HFFc6 (cell line): ENCODE measurements around the gene AMIGO1. TPM values are rescaled to one million over a fixed set of nuclear protein-coding genes. Genes with fewer than 3 reads are reported as not detected.

ENCODE experiments used
- DNase-seq: peaks from one replicate; pipeline ENCODE4 v3.0.0-alpha.2; 2018
- H3K27ac Mint-ChIP-seq: 2 replicates; pipeline ENCODE4 v1.8.0; 2020; ENCODE audit warnings: mild to moderate bottlenecking, mixed read lengths
- H3K27me3 Mint-ChIP-seq: 2 replicates; pipeline ENCODE4 v1.8.0; 2021; ENCODE audit warnings: mild to moderate bottlenecking, moderate library complexity, mixed read lengths; ENCODE audit not compliant: insufficient read depth
- H3K36me3 Mint-ChIP-seq: 2 replicates; pipeline ENCODE4 v1.8.0; 2021; ENCODE audit warnings: low read depth, mixed read lengths
- H3K4me1 Mint-ChIP-seq: 2 replicates; pipeline ENCODE4 v1.8.0; 2020; ENCODE audit warnings: low read depth, mixed read lengths
- H3K4me3 Mint-ChIP-seq: 2 replicates; pipeline ENCODE4 v1.8.0; 2020; ENCODE audit warnings: mild to moderate bottlenecking, moderate library complexity, mixed read lengths
- H3K9me3 Mint-ChIP-seq: 2 replicates; pipeline ENCODE4 v1.8.0; 2020; ENCODE audit warnings: mild to moderate bottlenecking, mixed read lengths
- CTCF ChIP-seq: fragments of 200-600 bp; sonication (generic); IDR thresholded peaks from 2 replicates; pipeline ENCODE4 v1.5.0; 2021; ENCODE audit warnings: antibody characterized with exemption, mild to moderate bottlenecking
- total RNA-seq, 6 experiments: library from RNA; stranded (reverse); fragmentation: NEBNext Ultra II Directional; extraction: Animal tissue kit (Norgen Biotek cat#: 25700); gene quantifications; 2 replicates in 1 of 6; 3 replicates in 5 of 6; pipeline ENCODE4 v1.2.3, GENCODE V29; 2021

The AMIGO1 gene
- total RNA-seq, 6 experiments from 2014 or later: 3.0 to 8.3 (median 4.3) TPM

GRCh38 chr1:109483672-109484518 lies 25.6 kb downstream of the AMIGO1 start, which contains the start of gene ATXN7L2:
ATXN7L2 (plus strand) TSS chr1:109483905; CDS start chr1:109483954, 49 bp downstream.
- DNase-seq: peak; percentile 87
- Mint-ChIP-seq H3K27me3 (peaks cover 5% of the 10 kb centered on the region), H3K4me3 (peak within 1 kb of the TSS; percentile 97), H3K27ac (peak within 1 kb of the TSS; percentile 70), H3K36me3 (peaks cover 14% of the 10 kb centered on the region; the same call in 1 of the 2 replicates), H3K4me1 (peaks cover 22% of the 10 kb centered on the region), H3K9me3 (no peaks in the 10 kb centered on the region)
- TF ChIP-seq CTCF: no peak

- peak overlapping the region; percentile 97 for H3K4me3 Mint-ChIP-seq
- H3K9me3 Mint-ChIP-seq: no peaks in the 10 kb centered on the region
- H3K27me3 Mint-ChIP-seq: peaks cover 5% of the 10 kb centered on the region
- peaks cover 14% of the 10 kb centered on the region; the same call in 1 of the 2 replicates for H3K36me3 Mint-ChIP-seq
- H3K4me1 Mint-ChIP-seq: peaks cover 22% of the 10 kb centered on the region
- H3K27ac Mint-ChIP-seq: no peak overlapping the region
- DNase-seq: no peak
- peak; percentile 21 for TF ChIP-seq CTCF
Observed at GRCh38 chr1:109482791-109483671, 26.5 kb downstream of the AMIGO1 start.

- H3K27me3 Mint-ChIP-seq: peaks cover 5% of the 10 kb centered on the region
Observed at GRCh38 chr1:109482242-109482641, 27.3 kb downstream of the AMIGO1 start.

GRCh38 chr1:109481646-109482045 lies 27.9 kb downstream of the AMIGO1 start:
- DNase-seq: no peak

More at GRCh38 chr1:109482242-109482641, 27.3 kb downstream of the AMIGO1 start:
- no peak overlapping the region for H3K27ac Mint-ChIP-seq
- H3K4me3 Mint-ChIP-seq: no peak overlapping the region
- H3K4me1 Mint-ChIP-seq: peaks cover 22% of the 10 kb centered on the region
- H3K9me3 Mint-ChIP-seq: no peaks in the 10 kb centered on the region
- peaks cover 14% of the 10 kb centered on the region; the same call in 1 of the 2 replicates for H3K36me3 Mint-ChIP-seq
- DNase-seq: no peak
- no peak for TF ChIP-seq CTCF

More at GRCh38 chr1:109481646-109482045, 27.9 kb downstream of the AMIGO1 start:
- no peak overlapping the region for H3K4me3 Mint-ChIP-seq
- peaks cover 14% of the 10 kb centered on the region; the same call in 1 of the 2 replicates for H3K36me3 Mint-ChIP-seq
- H3K9me3 Mint-ChIP-seq: no peaks in the 10 kb centered on the region
- TF ChIP-seq CTCF: no peak
- H3K4me1 Mint-ChIP-seq: peaks cover 22% of the 10 kb centered on the region
- H3K27ac Mint-ChIP-seq: no peak overlapping the region
- peaks cover 5% of the 10 kb centered on the region for H3K27me3 Mint-ChIP-seq
